WTC11 (cell line): ENCODE data around the gene JCHAIN. TPM values are rescaled to one million over a fixed set of nuclear protein-coding genes. Genes with fewer than 3 reads are reported as not detected.
"Not testable (repeated sequence)": the region's sequence is repeated elsewhere in the genome, so short reads cannot be mapped to it uniquely, and the experiment has no call there.

Source experiments
- ATAC-seq: fragments of 200-7000 bp; cut with Tn5 transposase; 2 replicates; pipeline ENCODE4 v1.10.0; 2021; ENCODE audit warnings: mild to moderate bottlenecking, moderate library complexity
- CTCF ChIA-PET: fragments of 300-600 bp; sonication (Branson Sonifier 250); formaldehyde crosslinking; loops from one replicate; lab custom pipeline; 2021; ENCODE audit warnings: antibody characterized with exemption; lab: Charles Lee
- POLR2A ChIA-PET: fragments of 350-600 bp; sonication (Branson Sonifier 250); formaldehyde crosslinking; loops from one replicate; lab custom pipeline; 2021; ENCODE audit warnings: antibody characterized with exemption; lab: Charles Lee
- DNase-seq: peaks from one replicate; pipeline ENCODE4 v3.0.0; 2021; ENCODE audit warnings: low spot score
- H3K27ac Mint-ChIP-seq: 2 replicates; pipeline ENCODE4 v1.8.0; 2021; ENCODE audit warnings: mixed read lengths
- H3K27me3 Mint-ChIP-seq: 2 replicates; pipeline ENCODE4 v1.8.0; 2021; ENCODE audit warnings: low read depth, mild to moderate bottlenecking, moderate library complexity, mixed read lengths
- H3K36me3 Mint-ChIP-seq: 2 replicates; pipeline ENCODE4 v1.8.0; 2021; ENCODE audit warnings: mixed read lengths
- H3K4me1 Mint-ChIP-seq: 2 replicates; pipeline ENCODE4 v1.8.0; 2022; ENCODE audit warnings: mixed read lengths
- H3K4me3 Mint-ChIP-seq: 2 replicates; pipeline ENCODE4 v1.8.0; 2021; ENCODE audit warnings: mild to moderate bottlenecking, moderate library complexity, mixed read lengths
- H3K9me3 Mint-ChIP-seq: 2 replicates; pipeline ENCODE4 v1.8.0; 2021; ENCODE audit warnings: mixed read lengths
- ATF1 ChIP-seq: sonication (generic); formaldehyde crosslinking; IDR thresholded peaks from 2 replicates; pipeline ENCODE4 v1.8.1; 2023; ENCODE audit warnings: mild to moderate bottlenecking, moderate library complexity, missing genetic modification reagents
- E2F5 ChIP-seq: sonication (generic); formaldehyde crosslinking; IDR thresholded peaks from 2 replicates; pipeline ENCODE4 v1.8.1; 2022; ENCODE audit warnings: mild to moderate bottlenecking, moderate library complexity, missing genetic modification reagents
- GRHL2 ChIP-seq: fragments of 250-450 bp; sonication (Bioruptor Pico); IDR thresholded peaks from 2 replicates; pipeline ENCODE4 v1.8.0; 2022; ENCODE audit warnings: mild to moderate bottlenecking, moderate library complexity; ENCODE audit not compliant: insufficient replicate concordance, severe bottlenecking
- PRDM15 ChIP-seq: sonication (generic); formaldehyde crosslinking; IDR thresholded peaks from 2 replicates; pipeline ENCODE4 v1.8.0; 2022; ENCODE audit warnings: missing genetic modification reagents
- SMAD3 ChIP-seq: sonication (generic); formaldehyde crosslinking; IDR thresholded peaks from 2 replicates; pipeline ENCODE4 v1.8.0; 2022; ENCODE audit warnings: missing genetic modification reagents, mild to moderate bottlenecking, borderline replicate concordance
- STAT6 ChIP-seq: sonication (generic); formaldehyde crosslinking; conservative IDR thresholded peaks from 2 replicates; pipeline ENCODE4 v1.8.1; 2023; ENCODE audit warnings: mild to moderate bottlenecking, low read depth, missing genetic modification reagents, moderate library complexity
- TEAD4 ChIP-seq: sonication (generic); formaldehyde crosslinking; IDR thresholded peaks from 2 replicates; pipeline ENCODE4 v1.8.0; 2022; ENCODE audit warnings: mild to moderate bottlenecking, missing genetic modification reagents
- ZNF138 ChIP-seq: sonication (generic); formaldehyde crosslinking; conservative IDR thresholded peaks from 2 replicates; pipeline ENCODE4 v1.8.1; 2022; ENCODE audit warnings: mild to moderate bottlenecking, moderate library complexity, missing genetic modification reagents
- ZNF219 ChIP-seq: sonication (generic); formaldehyde crosslinking; IDR thresholded peaks from 2 replicates; pipeline ENCODE4 v1.8.0; 2023; ENCODE audit warnings: missing genetic modification reagents, mild to moderate bottlenecking, borderline replicate concordance
- ZNF423 ChIP-seq: fragments of 250-450 bp; sonication (Bioruptor Pico); IDR thresholded peaks from 2 replicates; pipeline ENCODE4 v2.1.2; 2022; ENCODE audit warnings: mild to moderate bottlenecking, moderate library complexity
- total RNA-seq: library from RNA; stranded (reverse); gene quantifications from 3 replicates; pipeline ENCODE4 v1.2.3, GENCODE V29; 2021

Gene JCHAIN
- total RNA-seq, 1 experiment from 2014 or later: 0.68 TPM

GRCh38 chr4:70670332-70671014 lies 4.2 kb upstream of the JCHAIN start (continued):
- TF ChIP-seq TEAD4 (no peak), SMAD3 (CRISPR knock-in tag) (no peak), ZNF138 (CRISPR knock-in tag) (no peak), ZNF219 (no peak), PRDM15 (no peak), ZNF423 (CRISPR knock-in tag) (no peak), STAT6 (no peak)

- ATAC-seq (no peak), DNase-seq (no peak)
- Mint-ChIP-seq H3K4me1 (no peaks in the 10 kb centered on the region), H3K27me3 (0 out of 2 replicates have a peak, but pooled peaks cover 2% of the 10 kb centered on the region), H3K9me3 (no peaks in the 10 kb centered on the region), H3K27ac (no peak overlapping the region), H3K4me3 (no peak overlapping the region), H3K36me3 (no peaks in the 10 kb centered on the region)
- TF ChIP-seq E2F5 (CRISPR knock-in tag): no peak
- ChIA-PET CTCF (no interaction called here), POLR2A (no interaction called here)
Measured at GRCh38 chr4:70667740-70668535, 1.6 kb upstream of the JCHAIN start.

GRCh38 chr4:70661309-70661922 lies 4.9 kb downstream of the JCHAIN start:
- DNase-seq, H3K4me1 Mint-ChIP-seq, CTCF ChIA-PET, H3K4me3 Mint-ChIP-seq, H3K27me3 Mint-ChIP-seq, ATAC-seq, H3K27ac Mint-ChIP-seq, POLR2A ChIA-PET, H3K36me3 Mint-ChIP-seq, H3K9me3 Mint-ChIP-seq: not testable (repeated sequence)

- no peaks in the 10 kb centered on the region for H3K4me1 Mint-ChIP-seq
- no peaks in the 10 kb centered on the region for H3K9me3 Mint-ChIP-seq
- no peak overlapping the region for H3K27ac Mint-ChIP-seq
- H3K4me3 Mint-ChIP-seq: no peak overlapping the region
- no peaks in the 10 kb centered on the region for H3K36me3 Mint-ChIP-seq
- TF ChIP-seq ATF1 (CRISPR knock-in tag) (no peak), GRHL2 (no peak)
- ATAC-seq (no peak), DNase-seq (no peak)
- ChIA-PET POLR2A (interaction anchor here (0.7 kb wide), 1 partner anchor 278 kb away, joined by 4 read pairs; no protein-coding TSS in a partner anchor), CTCF (no interaction called here)
- H3K27me3 Mint-ChIP-seq: no peaks in the 10 kb centered on the region
Measured at GRCh38 chr4:70660106-70660505, 6.2 kb downstream of the JCHAIN start.
